DOHH2 (cell line): ENCODE measurements around the gene PDE6D.

Experiments used
- H3F3A ChIP-seq: fragments of 200-600 bp; sonication (generic), shearing (Covaris generic); 2 replicates; pipeline ENCODE4 v1.6.0; 2016; ENCODE audit warnings: antibody characterized with exemption, mild to moderate bottlenecking; ENCODE audit not compliant: control insufficient read depth, insufficient read depth
- H3K27ac ChIP-seq: fragments of 200-600 bp; sonication (generic); 2 replicates; pipeline ENCODE4 v1.5.1; 2014; ENCODE audit warnings: low read depth, mild to moderate bottlenecking, low read length, moderate library complexity
- H3K27me3 ChIP-seq: fragments of 200-600 bp; sonication (generic); 2 replicates; pipeline ENCODE4 v1.6.1; 2014; ENCODE audit warnings: mild to moderate bottlenecking, low read length, mixed read lengths; ENCODE audit not compliant: control insufficient read depth
- H3K36me3 ChIP-seq: fragments of 200-600 bp; sonication (generic); 2 replicates; pipeline ENCODE4 v1.6.1; 2014; ENCODE audit warnings: mild to moderate bottlenecking, low read length, moderate library complexity, mixed read lengths; ENCODE audit not compliant: control insufficient read depth
- H3K4me1 ChIP-seq: fragments of 200-600 bp; sonication (generic); 2 replicates; pipeline ENCODE4 v1.6.1; 2014; ENCODE audit warnings: mild to moderate bottlenecking, low read length, mixed read lengths; ENCODE audit not compliant: control insufficient read depth
- H3K4me2 ChIP-seq: fragments of 200-600 bp; sonication (generic); 2 replicates; pipeline ENCODE4 v1.6.0; 2014; ENCODE audit warnings: mild to moderate bottlenecking, low read length, moderate library complexity
- H3K4me3 ChIP-seq: fragments of 200-600 bp; sonication (generic); 2 replicates; pipeline ENCODE4 v1.5.1; 2014; ENCODE audit warnings: mild to moderate bottlenecking, low read length, mixed read lengths
- H3K79me2 ChIP-seq: fragments of 200-600 bp; sonication (generic); 2 replicates; pipeline ENCODE4 v1.6.1; 2014; ENCODE audit warnings: mild to moderate bottlenecking, low read length, mixed read lengths; ENCODE audit not compliant: control insufficient read depth
- H3K9me2 ChIP-seq: fragments of 200-600 bp; sonication (generic); replicated peaks from 2 replicates; pipeline ENCODE4 v1.6.1; 2014; ENCODE audit warnings: mild to moderate bottlenecking, low read length, mixed read lengths; ENCODE audit not compliant: control insufficient read depth
- H3K9me3 ChIP-seq: fragments of 200-600 bp; sonication (generic); 2 replicates; pipeline ENCODE4 v1.6.1; 2014; ENCODE audit warnings: antibody characterized with exemption, low read length, mixed read lengths; ENCODE audit not compliant: control insufficient read depth, insufficient read depth
- H4K20me1 ChIP-seq: fragments of 200-600 bp; sonication (generic); 2 replicates; pipeline ENCODE4 v1.6.0; 2014; ENCODE audit warnings: low read depth, mild to moderate bottlenecking, antibody characterized with exemption, low read length, moderate library complexity; ENCODE audit not compliant: control insufficient read depth, insufficient read depth
- EZH2phosphoT487 ChIP-seq: fragments of 200-600 bp; sonication (generic); IDR thresholded peaks from 2 replicates; pipeline ENCODE4 v1.6.1; 2017; ENCODE audit warnings: borderline replicate concordance, mild to moderate bottlenecking, antibody characterized with exemption, low read length, moderate library complexity, mixed read lengths
- TF ChIP-seq, protein P1 (sequence below): fragments of 200-600 bp; sonication (generic); IDR thresholded peaks from one replicate; pipeline ENCODE4 v1.5.1; 2014; ENCODE audit warnings: antibody characterized with exemption, mild to moderate bottlenecking, low read depth, low read length; ENCODE audit not compliant: poor library complexity, severe bottlenecking

Gene PDE6D

GRCh38 chr2:231710799-231711676 is 70.0 kb downstream of the PDE6D start:
- Histone ChIP-seq H3K4me3 (peak overlapping the region; percentile 95), H3K27ac (peak overlapping the region; percentile 97), H3K36me3 (peaks cover 77% of the 10 kb centered on the region), H3K4me1 (peaks cover 45% of the 10 kb centered on the region), H3F3A (peaks cover 62% of the 10 kb centered on the region), H3K9me2 (no peaks in the 10 kb centered on the region), H3K27me3 (no peaks in the 10 kb centered on the region), H3K9me3 (no peaks in the 10 kb centered on the region), H3K79me2 (peaks cover 60% of the 10 kb centered on the region), H4K20me1 (peaks cover 18% of the 10 kb centered on the region), H3K4me2 (peak overlapping the region; percentile 90)
- TF ChIP-seq, protein P1, sequence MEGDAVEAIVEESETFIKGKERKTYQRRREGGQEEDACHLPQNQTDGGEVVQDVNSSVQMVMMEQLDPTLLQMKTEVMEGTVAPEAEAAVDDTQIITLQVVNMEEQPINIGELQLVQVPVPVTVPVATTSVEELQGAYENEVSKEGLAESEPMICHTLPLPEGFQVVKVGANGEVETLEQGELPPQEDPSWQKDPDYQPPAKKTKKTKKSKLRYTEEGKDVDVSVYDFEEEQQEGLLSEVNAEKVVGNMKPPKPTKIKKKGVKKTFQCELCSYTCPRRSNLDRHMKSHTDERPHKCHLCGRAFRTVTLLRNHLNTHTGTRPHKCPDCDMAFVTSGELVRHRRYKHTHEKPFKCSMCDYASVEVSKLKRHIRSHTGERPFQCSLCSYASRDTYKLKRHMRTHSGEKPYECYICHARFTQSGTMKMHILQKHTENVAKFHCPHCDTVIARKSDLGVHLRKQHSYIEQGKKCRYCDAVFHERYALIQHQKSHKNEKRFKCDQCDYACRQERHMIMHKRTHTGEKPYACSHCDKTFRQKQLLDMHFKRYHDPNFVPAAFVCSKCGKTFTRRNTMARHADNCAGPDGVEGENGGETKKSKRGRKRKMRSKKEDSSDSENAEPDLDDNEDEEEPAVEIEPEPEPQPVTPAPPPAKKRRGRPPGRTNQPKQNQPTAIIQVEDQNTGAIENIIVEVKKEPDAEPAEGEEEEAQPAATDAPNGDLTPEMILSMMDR: peak; percentile 24
- no peak for TF ChIP-seq EZH2phosphoT487

GRCh38 chr2:231709981-231710798 is 70.9 kb downstream of the PDE6D start:
- H4K20me1 ChIP-seq: peaks cover 18% of the 10 kb centered on the region
- no peaks in the 10 kb centered on the region for H3K9me2 ChIP-seq
- no peaks in the 10 kb centered on the region for H3K9me3 ChIP-seq
- H3K4me1 ChIP-seq: peaks cover 46% of the 10 kb centered on the region
- no peaks in the 10 kb centered on the region for H3K27me3 ChIP-seq
- TF ChIP-seq, protein P1: no peak
- no peak for TF ChIP-seq EZH2phosphoT487
- H3F3A ChIP-seq: peaks cover 55% of the 10 kb centered on the region
- H3K27ac ChIP-seq: peak overlapping the region; percentile 97
- peaks cover 66% of the 10 kb centered on the region for H3K79me2 ChIP-seq
- peak overlapping the region; percentile 95 for H3K4me3 ChIP-seq
- H3K4me2 ChIP-seq: peak overlapping the region; percentile 90
- peaks cover 75% of the 10 kb centered on the region for H3K36me3 ChIP-seq

DNA sequence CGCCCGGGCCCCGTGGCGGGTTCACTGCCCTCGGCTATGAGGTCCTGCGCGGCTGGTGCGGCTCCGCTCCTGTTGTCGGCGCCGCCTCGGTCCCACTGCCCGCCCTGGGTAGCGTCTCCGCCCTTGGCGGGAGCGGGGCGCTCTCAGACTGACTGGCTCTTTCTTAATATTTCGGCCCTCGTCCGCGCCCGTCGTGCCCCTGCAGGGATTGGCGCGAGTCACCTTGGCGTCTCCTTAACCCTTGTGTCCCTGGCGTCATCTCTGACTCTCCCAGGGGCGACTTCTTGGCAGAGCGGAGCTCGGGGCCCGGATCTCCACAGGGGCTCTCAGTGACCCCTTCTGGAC is 71.5 kb downstream of the PDE6D start:
- Histone ChIP-seq H3K4me1 (peaks cover 44% of the 10 kb centered on the region), H3K9me3 (no peaks in the 10 kb centered on the region), H3K27me3 (no peaks in the 10 kb centered on the region), H3K4me3 (peak overlapping the region; percentile 95), H3K9me2 (no peaks in the 10 kb centered on the region), H4K20me1 (peaks cover 18% of the 10 kb centered on the region), H3K27ac (peak overlapping the region; percentile 97), H3K4me2 (peak overlapping the region; percentile 73), H3F3A (peaks cover 49% of the 10 kb centered on the region), H3K36me3 (peaks cover 69% of the 10 kb centered on the region), H3K79me2 (peaks cover 68% of the 10 kb centered on the region)
- TF ChIP-seq EZH2phosphoT487: no peak
- TF ChIP-seq, protein P1: peak; percentile 20
